ENCODE data around the gene HILPDA.
"Not testable (repeated sequence)": the region's sequence is repeated elsewhere in the genome, so short reads cannot be mapped to it uniquely, and the experiment has no call there.

DNA sequence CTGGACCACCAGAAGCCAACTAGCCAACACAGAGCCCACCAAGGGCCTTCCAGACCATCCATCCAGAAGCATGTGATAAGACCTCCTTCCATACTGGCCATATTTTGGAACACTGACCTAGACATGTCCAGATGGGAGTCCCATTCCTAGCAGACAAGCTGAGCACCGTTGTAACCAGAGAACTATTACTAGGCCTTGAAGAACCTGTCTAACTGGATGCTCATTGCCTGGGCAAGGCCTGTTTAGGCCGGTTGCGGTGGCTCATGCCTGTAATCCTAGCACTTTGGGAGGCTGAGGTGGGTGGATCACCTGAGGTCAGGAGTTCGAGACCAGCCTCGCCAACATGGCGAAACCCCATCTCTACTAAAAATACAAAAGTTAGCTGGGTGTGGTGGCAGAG, 1.7 kb downstream of the HILPDA start:
- TF ChIP-seq EZH2 (IDR thresholded peaks at IDR 0.05); POLR2AphosphoS5 (IDR thresholded peaks at IDR 0.05; ENCODE audit: borderline replicate concordance, low read depth, low read length): not testable (repeated sequence)
